Astrocyte (in vitro differentiated cells and primary cell): Measurements from ENCODE around the gene CMPK2. TPM values are rescaled to one million over a fixed set of nuclear protein-coding genes. Genes with fewer than 3 reads are reported as not detected.

ENCODE experiments used
- DNase-seq: peaks from one replicate; pipeline ENCODE4 v3.0.0-alpha.2; 2010; ENCODE audit warnings: low read depth
- FAIRE-seq: peaks from 2 replicates; lab custom pipeline; 2011; peaks lifted over from hg19 to GRCh38; lab: Jason Lieb, UNC
- H2AFZ ChIP-seq: 2 replicates; pipeline ENCODE4 v1.6.0; 2012; ENCODE audit warnings: low read depth, low read length, inconsistent platforms
- H3K27ac ChIP-seq: 2 replicates; pipeline ENCODE4 v1.5.1; 2011; ENCODE audit warnings: low read depth, low read length, inconsistent platforms
- H3K27me3 ChIP-seq: 2 replicates; pipeline ENCODE4 v1.6.0; 2011; ENCODE audit warnings: low read length, inconsistent platforms; ENCODE audit not compliant: insufficient read depth
- H3K36me3 ChIP-seq: 2 replicates; pipeline ENCODE4 v1.5.1; 2011; ENCODE audit warnings: low read length, inconsistent platforms; ENCODE audit not compliant: insufficient read depth
- H3K4me1 ChIP-seq: 2 replicates; pipeline ENCODE4 v1.5.1; 2011; ENCODE audit warnings: low read length, inconsistent platforms; ENCODE audit not compliant: insufficient read depth
- H3K4me2 ChIP-seq: 2 replicates; pipeline ENCODE4 v1.6.0; 2012; ENCODE audit warnings: low read length, inconsistent platforms
- H3K4me3 ChIP-seq: 2 replicates; pipeline ENCODE4 v1.5.1; 2011; ENCODE audit warnings: low read depth, mild to moderate bottlenecking, low read length, inconsistent platforms; ENCODE audit not compliant: insufficient read depth
- H3K79me2 ChIP-seq: 2 replicates; pipeline ENCODE4 v1.6.0; 2012; ENCODE audit warnings: mild to moderate bottlenecking, low read length, inconsistent platforms; ENCODE audit not compliant: insufficient read depth
- H3K9ac ChIP-seq: 2 replicates; pipeline ENCODE4 v1.6.0; 2012; ENCODE audit warnings: mild to moderate bottlenecking, low read length, inconsistent platforms
- H3K9me3 ChIP-seq: 2 replicates; pipeline ENCODE4 v1.5.1; 2012; ENCODE audit warnings: low read depth, mild to moderate bottlenecking, low read length, inconsistent platforms; ENCODE audit not compliant: insufficient read depth
- H4K20me1 ChIP-seq: 2 replicates; pipeline ENCODE4 v1.6.0; 2012; ENCODE audit warnings: low read length, inconsistent platforms; ENCODE audit not compliant: insufficient read depth
- H3K27ac Mint-ChIP-seq: one replicate; pipeline ENCODE4 v1.8.0; 2021; ENCODE audit warnings: mild to moderate bottlenecking, mixed read lengths; ENCODE audit not compliant: unreplicated experiment
- H3K27me3 Mint-ChIP-seq: one replicate; pipeline ENCODE4 v1.8.0; 2021; ENCODE audit warnings: low read depth, mixed read lengths; ENCODE audit not compliant: unreplicated experiment
- H3K36me3 Mint-ChIP-seq: one replicate; pipeline ENCODE4 v1.8.0; 2021; ENCODE audit warnings: low read depth, mixed read lengths; ENCODE audit not compliant: unreplicated experiment
- H3K4me1 Mint-ChIP-seq: one replicate; pipeline ENCODE4 v1.8.0; 2021; ENCODE audit warnings: low read depth, mixed read lengths; ENCODE audit not compliant: unreplicated experiment
- H3K4me3 Mint-ChIP-seq: one replicate; pipeline ENCODE4 v1.8.0; 2021; ENCODE audit warnings: mild to moderate bottlenecking, moderate library complexity, mixed read lengths; ENCODE audit not compliant: unreplicated experiment
- H3K9me3 Mint-ChIP-seq: one replicate; pipeline ENCODE4 v1.8.0; 2021; ENCODE audit warnings: mild to moderate bottlenecking, mixed read lengths; ENCODE audit not compliant: unreplicated experiment
- EZH2 ChIP-seq: IDR thresholded peaks from 2 replicates; pipeline ENCODE4 v1.6.1; 2012; ENCODE audit warnings: mild to moderate bottlenecking, low read length, inconsistent platforms; ENCODE audit not compliant: insufficient read depth
- total RNA-seq: library from RNA; stranded (reverse); gene quantifications from 2 replicates; pipeline ENCODE4 v1.2.1, GENCODE V29; 2021
- TF ChIP-seq, protein P1 (sequence below): IDR thresholded peaks from 2 replicates; pipeline ENCODE4 v1.5.1; 2011; ENCODE audit warnings: low read depth, mild to moderate bottlenecking, inconsistent platforms, low read length, moderate library complexity; ENCODE audit not compliant: insufficient read depth

Gene CMPK2
- total RNA-seq, 1 donor from 2014 or later = 32.5 TPM

DNA sequence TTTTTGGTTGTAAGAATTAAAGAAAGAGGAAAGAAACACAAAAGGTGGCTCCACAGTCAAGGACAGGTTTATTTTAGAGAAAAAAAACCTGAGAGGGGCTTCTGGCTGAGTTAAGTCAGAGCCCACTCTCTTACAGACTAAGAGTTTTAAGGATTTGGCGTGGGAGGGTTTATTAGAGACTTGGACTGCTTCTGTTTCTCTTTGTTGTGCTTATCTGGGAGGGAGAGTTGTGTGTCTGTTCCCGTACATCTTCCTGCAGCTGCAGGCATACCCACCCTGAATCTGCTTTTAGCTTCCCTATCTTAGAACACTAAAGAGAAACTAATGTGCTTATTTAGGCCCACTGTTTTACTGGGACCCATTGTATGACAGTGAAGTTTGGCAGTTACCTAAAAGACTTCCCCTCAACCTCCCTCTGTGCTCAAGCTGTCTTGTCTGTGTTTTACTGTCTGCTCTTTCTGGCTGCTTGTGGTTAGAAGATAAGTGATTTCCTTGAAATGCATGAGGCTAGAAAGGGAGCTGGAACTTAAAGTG lies 14.6 kb upstream of the CMPK2 start:
- no peaks in the 10 kb centered on the region for H4K20me1 ChIP-seq
- no peak overlapping the region for H3K4me2 ChIP-seq
- no peaks in the 10 kb centered on the region for H3K27me3 ChIP-seq
- Mint-ChIP-seq H3K27ac (peak overlapping the region; percentile 35), H3K4me3 (peak overlapping the region; percentile 24), H3K9me3 (no peaks in the 10 kb centered on the region), H3K27me3 (no peaks in the 10 kb centered on the region), H3K36me3 (no peaks in the 10 kb centered on the region), H3K4me1 (peaks cover 11% of the 10 kb centered on the region)
- H3K79me2 ChIP-seq = no peaks in the 10 kb centered on the region
- no peaks in the 10 kb centered on the region for H3K9me3 ChIP-seq
- H3K9ac ChIP-seq = no peak overlapping the region
- no peaks in the 10 kb centered on the region for H3K4me1 ChIP-seq
- H3K4me3 ChIP-seq = no peak overlapping the region
- no peak for TF ChIP-seq EZH2
- TF ChIP-seq, protein P1, sequence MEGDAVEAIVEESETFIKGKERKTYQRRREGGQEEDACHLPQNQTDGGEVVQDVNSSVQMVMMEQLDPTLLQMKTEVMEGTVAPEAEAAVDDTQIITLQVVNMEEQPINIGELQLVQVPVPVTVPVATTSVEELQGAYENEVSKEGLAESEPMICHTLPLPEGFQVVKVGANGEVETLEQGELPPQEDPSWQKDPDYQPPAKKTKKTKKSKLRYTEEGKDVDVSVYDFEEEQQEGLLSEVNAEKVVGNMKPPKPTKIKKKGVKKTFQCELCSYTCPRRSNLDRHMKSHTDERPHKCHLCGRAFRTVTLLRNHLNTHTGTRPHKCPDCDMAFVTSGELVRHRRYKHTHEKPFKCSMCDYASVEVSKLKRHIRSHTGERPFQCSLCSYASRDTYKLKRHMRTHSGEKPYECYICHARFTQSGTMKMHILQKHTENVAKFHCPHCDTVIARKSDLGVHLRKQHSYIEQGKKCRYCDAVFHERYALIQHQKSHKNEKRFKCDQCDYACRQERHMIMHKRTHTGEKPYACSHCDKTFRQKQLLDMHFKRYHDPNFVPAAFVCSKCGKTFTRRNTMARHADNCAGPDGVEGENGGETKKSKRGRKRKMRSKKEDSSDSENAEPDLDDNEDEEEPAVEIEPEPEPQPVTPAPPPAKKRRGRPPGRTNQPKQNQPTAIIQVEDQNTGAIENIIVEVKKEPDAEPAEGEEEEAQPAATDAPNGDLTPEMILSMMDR = no peak
- H2AFZ ChIP-seq = no peak overlapping the region
- DNase-seq (no peak), FAIRE-seq (no peak)
- H3K27ac ChIP-seq = no peak overlapping the region
- H3K36me3 ChIP-seq = no peaks in the 10 kb centered on the region

DNA sequence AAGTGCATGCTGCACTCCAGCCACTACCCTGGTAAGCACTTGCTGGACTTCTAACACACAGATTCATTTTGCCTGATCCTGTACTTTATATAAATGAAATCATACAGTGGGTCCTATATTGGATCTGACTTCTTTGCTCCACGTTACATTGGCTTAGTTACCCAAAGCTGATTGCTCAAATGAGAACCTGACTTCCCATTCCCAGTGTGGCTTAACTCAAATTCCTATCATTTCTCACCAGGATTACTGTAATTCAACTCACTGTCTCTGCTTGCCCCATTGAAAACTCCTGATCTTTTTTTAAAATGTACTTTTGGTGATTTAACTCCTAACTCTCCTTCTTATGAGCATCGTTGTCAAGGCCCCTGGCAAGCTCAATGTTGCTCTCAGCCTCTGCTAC lies 13.3 kb upstream of the CMPK2 start:
- no peak for DNase-seq
- H3K27me3 Mint-ChIP-seq = no peaks in the 10 kb centered on the region

DNA sequence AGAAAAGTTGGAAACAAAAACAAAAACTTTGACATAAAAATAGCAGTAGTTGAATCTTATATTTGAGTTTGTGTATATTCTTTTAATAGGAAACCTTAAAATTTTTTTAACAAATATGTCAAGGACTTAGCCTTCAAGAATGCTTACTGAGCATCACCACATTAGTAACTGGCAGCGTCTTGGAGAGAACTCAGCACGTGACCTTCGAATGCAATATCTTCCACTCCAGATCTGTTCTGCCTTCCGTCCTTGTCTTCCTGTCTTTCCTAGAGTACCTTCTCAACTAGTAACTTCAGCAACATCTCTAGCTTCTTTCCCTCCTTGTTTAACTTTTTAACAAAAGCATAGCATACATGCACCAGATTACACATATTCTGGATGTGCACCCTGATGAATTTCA lies 12.8 kb upstream of the CMPK2 start:
- no peaks in the 10 kb centered on the region for H3K9me3 ChIP-seq
- H3K36me3 Mint-ChIP-seq = no peaks in the 10 kb centered on the region
- H4K20me1 ChIP-seq = no peaks in the 10 kb centered on the region
- no peaks in the 10 kb centered on the region for H3K27me3 Mint-ChIP-seq
- peaks cover 11% of the 10 kb centered on the region for H3K4me1 Mint-ChIP-seq
- H2AFZ ChIP-seq = no peak overlapping the region
- peaks cover 5% of the 10 kb centered on the region for H3K9me3 Mint-ChIP-seq
- H3K79me2 ChIP-seq = no peaks in the 10 kb centered on the region
- no peaks in the 10 kb centered on the region for H3K4me1 ChIP-seq
- H3K4me3 Mint-ChIP-seq = peak overlapping the region; percentile 41
- H3K36me3 ChIP-seq = no peaks in the 10 kb centered on the region
- H3K27me3 ChIP-seq = no peaks in the 10 kb centered on the region
- FAIRE-seq = no peak
- H3K9ac ChIP-seq = no peak overlapping the region
- no peak overlapping the region for H3K4me2 ChIP-seq
- H3K27ac Mint-ChIP-seq = no peak overlapping the region
- H3K27ac ChIP-seq = no peak overlapping the region
- no peak overlapping the region for H3K4me3 ChIP-seq
- DNase-seq = no peak
- TF ChIP-seq EZH2 = no peak
- TF ChIP-seq, protein P1 = no peak

More for the DNA sequence above, 13.3 kb upstream of the CMPK2 start:
- no peak for FAIRE-seq
- Histone ChIP-seq H3K27ac (no peak overlapping the region), H3K9me3 (no peaks in the 10 kb centered on the region), H3K4me2 (no peak overlapping the region), H3K27me3 (no peaks in the 10 kb centered on the region), H3K36me3 (no peaks in the 10 kb centered on the region), H4K20me1 (no peaks in the 10 kb centered on the region), H3K4me3 (no peak overlapping the region), H3K9ac (no peak overlapping the region), H3K79me2 (no peaks in the 10 kb centered on the region), H2AFZ (no peak overlapping the region), H3K4me1 (no peaks in the 10 kb centered on the region)
- Mint-ChIP-seq H3K4me3 (peak overlapping the region; percentile 74), H3K4me1 (peaks cover 11% of the 10 kb centered on the region), H3K36me3 (no peaks in the 10 kb centered on the region), H3K9me3 (peaks cover 2% of the 10 kb centered on the region), H3K27ac (peak overlapping the region; percentile 16)
- TF ChIP-seq, protein P1 = no peak
- no peak for TF ChIP-seq EZH2
